Psoas muscle (tissue), 8 donors: Measurements from ENCODE around the gene PRKN. TPM values are rescaled to one million over a fixed set of nuclear protein-coding genes. Genes with fewer than 3 reads are reported as not detected.

Experiments used
- ATAC-seq, 4 donors: fragments of 200-7000 bp; cut with Tn5 transposase; one replicate each; pipeline ENCODE4 v1.9.1; 2020; ENCODE audit warnings: moderate library complexity in 3 of 4, mild to moderate bottlenecking in 2 of 4
- DNase-seq, 2 donors: peaks; one replicate each; pipeline ENCODE4 v3.0.0-alpha.2; 2020
- H3K27ac ChIP-seq: fragments of 200-600 bp; one replicate; pipeline ENCODE4 v1.8.0; 2022
- H3K27me3 ChIP-seq, 3 donors: fragments of 200-600 bp in 1 of 3; one replicate each; pipeline versions ENCODE4 v1.6.1 to v1.8.0; 2013 to 2022; ENCODE audit warnings: low read length in 2 of 3, mild to moderate bottlenecking in 2 of 3, moderate library complexity in 1 of 3; ENCODE audit not compliant: insufficient read depth in 3 of 3
- H3K36me3 ChIP-seq, 2 donors: fragments of 200-600 bp in 1 of 2; one replicate each; pipeline versions ENCODE4 v1.6.1 to v1.8.0; 2013 to 2022; ENCODE audit warnings: low read depth in 1 of 2, mild to moderate bottlenecking in 1 of 2, moderate library complexity in 1 of 2; ENCODE audit not compliant: insufficient read depth in 1 of 2
- H3K4me1 ChIP-seq: fragments of 200-600 bp; one replicate; pipeline ENCODE4 v1.8.0; 2022
- H3K4me3 ChIP-seq: fragments of 200-600 bp; one replicate; pipeline ENCODE4 v1.8.0; 2022; ENCODE audit warnings: mild to moderate bottlenecking
- H3K9me3 ChIP-seq: fragments of 200-600 bp; one replicate; pipeline ENCODE4 v1.8.0; 2022
- WGBS, 3 donors: extraction: QIAGEN DNeasy Blood & Tissue Kit; methylation state at CpG; one replicate each; pipeline versions ENCODE4 v1.1.6 to v1.1.7; 2013; 5-methylcytosine and 5-hydroxymethylcytosine counted together
- intact Hi-C, 2 donors: fragments of 100-400 bp; cut with DNase I; formaldehyde crosslinking; loops; one replicate each; pipeline versions ENCODE4 v1.11.0 to v1.14.2; 2022
- polyA plus RNA-seq, 3 donors: library from polyadenylated mRNA; stranded (reverse); fragments of 200-250 nt; gene quantifications; one replicate each; pipeline ENCODE4 v1.2.3, GENCODE V29; 2013
- total RNA-seq, 4 donors: library from RNA; stranded (reverse); fragmentation: NEBNext Ultra II Directional in 2 of 4; extraction: Animal tissue kit (Norgen Biotek cat#: 25700) in 2 of 4; gene quantifications; one replicate each; pipeline versions ENCODE4 v1.2.1 to v1.2.4, GENCODE V29; 2021 to 2023
- TF ChIP-seq, protein P1 (sequence below): fragments of 200-600 bp; IDR thresholded peaks from one replicate; pipeline ENCODE4 v1.8.0; 2022; ENCODE audit warnings: antibody characterized with exemption
- donor health status: healthy with polysubstance abuse.
- donor health status: DM: no; HTN: no; CAD: no; lungs with moderate emphysema.
- donor health status: Bipolar disorder and iron deficiency.
- donor health status: healthy.
- donor health status: DM: yes; HTN: yes; CAD: no.
- donor health status: DM: no; HTN: no; CAD: no.
- donor health status: DM: no; HTN: no; CAD: no.
- donor health status: DM: yes; HTN: yes; CAD: no.

PRKN gene
- total and polyA plus RNA-seq, 7 donors = 1.5 to 19.5 (median 11.7) TPM

DNA sequence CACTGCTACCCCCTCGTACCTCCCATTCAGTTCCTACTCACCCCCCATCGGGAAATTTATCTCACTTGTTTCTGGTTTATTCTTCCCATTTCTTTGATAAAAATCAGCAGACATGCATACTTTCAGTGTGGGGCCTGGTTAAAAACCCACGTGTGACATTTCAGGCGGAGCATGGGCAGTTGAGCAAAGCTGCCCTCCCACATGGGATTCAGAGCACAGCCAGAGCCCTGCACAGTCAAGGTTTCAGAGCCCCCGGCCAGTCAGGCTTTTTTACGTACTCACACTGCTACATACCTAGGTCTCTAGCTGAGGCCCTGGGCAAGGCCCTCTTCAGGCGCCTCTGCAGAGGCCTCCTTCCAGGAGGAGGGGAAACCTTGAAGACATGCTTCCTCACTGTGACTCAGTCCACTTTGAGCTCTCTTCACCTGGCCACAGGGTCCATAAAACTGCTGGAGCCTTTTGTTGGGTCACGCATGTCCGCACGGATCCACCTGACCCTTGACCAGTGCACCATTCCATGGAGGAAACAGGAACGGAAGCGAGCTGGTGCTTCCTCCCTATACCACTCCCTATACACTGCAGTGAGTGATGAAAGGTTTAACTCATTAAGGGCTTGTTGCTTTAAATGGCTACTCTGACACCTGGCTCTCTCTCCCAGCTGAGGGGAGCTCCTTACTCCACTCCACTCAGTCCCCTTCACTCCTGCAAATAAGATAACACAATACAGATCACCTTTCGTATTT, 713.3 kb downstream of the PRKN start:
- no peaks in the 10 kb centered on the region for H3K27me3 ChIP-seq
- H3K36me3 ChIP-seq = no peaks in the 10 kb centered on the region
- intact Hi-C loops = no loop called here
- H3K4me3 ChIP-seq = no peak overlapping the region
- DNase-seq (no peak), ATAC-seq (no peak)
- H3K9me3 ChIP-seq = no peaks in the 10 kb centered on the region
- TF ChIP-seq, protein P1, sequence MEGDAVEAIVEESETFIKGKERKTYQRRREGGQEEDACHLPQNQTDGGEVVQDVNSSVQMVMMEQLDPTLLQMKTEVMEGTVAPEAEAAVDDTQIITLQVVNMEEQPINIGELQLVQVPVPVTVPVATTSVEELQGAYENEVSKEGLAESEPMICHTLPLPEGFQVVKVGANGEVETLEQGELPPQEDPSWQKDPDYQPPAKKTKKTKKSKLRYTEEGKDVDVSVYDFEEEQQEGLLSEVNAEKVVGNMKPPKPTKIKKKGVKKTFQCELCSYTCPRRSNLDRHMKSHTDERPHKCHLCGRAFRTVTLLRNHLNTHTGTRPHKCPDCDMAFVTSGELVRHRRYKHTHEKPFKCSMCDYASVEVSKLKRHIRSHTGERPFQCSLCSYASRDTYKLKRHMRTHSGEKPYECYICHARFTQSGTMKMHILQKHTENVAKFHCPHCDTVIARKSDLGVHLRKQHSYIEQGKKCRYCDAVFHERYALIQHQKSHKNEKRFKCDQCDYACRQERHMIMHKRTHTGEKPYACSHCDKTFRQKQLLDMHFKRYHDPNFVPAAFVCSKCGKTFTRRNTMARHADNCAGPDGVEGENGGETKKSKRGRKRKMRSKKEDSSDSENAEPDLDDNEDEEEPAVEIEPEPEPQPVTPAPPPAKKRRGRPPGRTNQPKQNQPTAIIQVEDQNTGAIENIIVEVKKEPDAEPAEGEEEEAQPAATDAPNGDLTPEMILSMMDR = no peak
- H3K4me1 ChIP-seq = no peaks in the 10 kb centered on the region
- no peak overlapping the region for H3K27ac ChIP-seq
- WGBS, 3 donors = 82 to 91% (median 88%) methylated on average over 13 of the region's 13 CpGs

DNA sequence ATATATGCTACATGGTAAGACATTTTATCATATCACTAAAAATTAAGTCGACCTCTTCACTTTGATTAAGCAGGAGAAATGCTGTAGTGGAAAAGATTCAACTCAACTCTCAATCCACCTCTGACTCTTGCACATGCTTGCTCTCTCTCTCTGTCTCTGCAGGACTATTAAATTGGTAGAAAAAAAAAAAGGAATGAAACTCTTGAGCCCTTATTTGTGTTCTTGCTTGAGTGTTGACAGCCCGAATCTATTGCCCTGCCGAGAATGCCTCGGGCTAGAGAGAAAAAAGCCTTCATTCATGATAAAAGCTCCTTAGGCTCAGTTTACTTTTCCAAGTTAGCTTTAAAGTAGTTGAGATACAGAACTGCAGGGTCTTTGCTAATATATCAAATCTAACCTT, 722.2 kb downstream of the PRKN start:
- H3K4me3 ChIP-seq = no peak overlapping the region
- TF ChIP-seq, protein P1 = no peak
- DNase-seq (no peak), ATAC-seq (no peak)
- H3K27me3 ChIP-seq = no peaks in the 10 kb centered on the region
- H3K27ac ChIP-seq = no peak overlapping the region
- WGBS, 3 donors = 74 to 75% (median 74%) methylated on average over 4 of the region's 4 CpGs
- intact Hi-C loops = no loop called here
- H3K36me3 ChIP-seq = no peaks in the 10 kb centered on the region
- no peaks in the 10 kb centered on the region for H3K4me1 ChIP-seq
- no peaks in the 10 kb centered on the region for H3K9me3 ChIP-seq

DNA sequence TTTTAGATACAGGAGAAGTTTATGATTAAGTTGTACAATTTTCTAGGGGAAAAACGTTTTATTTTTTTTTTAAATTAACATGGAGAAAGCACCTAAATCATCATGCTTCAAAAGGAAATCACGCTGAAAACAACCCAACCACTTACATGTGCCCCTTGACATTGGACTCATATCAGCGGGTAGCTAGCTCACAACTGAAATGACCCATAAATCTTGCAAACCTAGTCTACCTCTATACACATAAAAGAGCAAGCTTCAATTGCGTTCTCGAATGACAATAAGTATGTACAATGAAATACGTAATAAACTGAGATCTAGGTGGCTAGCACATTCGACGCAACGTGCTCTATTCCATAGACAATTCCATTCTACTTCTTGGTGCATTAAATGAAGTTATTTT, 730.8 kb downstream of the PRKN start:
- WGBS, 3 donors = 47 to 51% (median 50%) methylated on average over 9 of the region's 9 CpGs
- no peak for ATAC-seq
- no peaks in the 10 kb centered on the region for H3K36me3 ChIP-seq
- no peaks in the 10 kb centered on the region for H3K4me1 ChIP-seq
- H3K9me3 ChIP-seq = peaks cover 6% of the 10 kb centered on the region
- H3K27me3 ChIP-seq = no peaks in the 10 kb centered on the region
- no peak overlapping the region for H3K27ac ChIP-seq
- TF ChIP-seq, protein P1 = no peak
- no peak for DNase-seq
- H3K4me3 ChIP-seq = no peak overlapping the region
- intact Hi-C loops = no loop called here

DNA sequence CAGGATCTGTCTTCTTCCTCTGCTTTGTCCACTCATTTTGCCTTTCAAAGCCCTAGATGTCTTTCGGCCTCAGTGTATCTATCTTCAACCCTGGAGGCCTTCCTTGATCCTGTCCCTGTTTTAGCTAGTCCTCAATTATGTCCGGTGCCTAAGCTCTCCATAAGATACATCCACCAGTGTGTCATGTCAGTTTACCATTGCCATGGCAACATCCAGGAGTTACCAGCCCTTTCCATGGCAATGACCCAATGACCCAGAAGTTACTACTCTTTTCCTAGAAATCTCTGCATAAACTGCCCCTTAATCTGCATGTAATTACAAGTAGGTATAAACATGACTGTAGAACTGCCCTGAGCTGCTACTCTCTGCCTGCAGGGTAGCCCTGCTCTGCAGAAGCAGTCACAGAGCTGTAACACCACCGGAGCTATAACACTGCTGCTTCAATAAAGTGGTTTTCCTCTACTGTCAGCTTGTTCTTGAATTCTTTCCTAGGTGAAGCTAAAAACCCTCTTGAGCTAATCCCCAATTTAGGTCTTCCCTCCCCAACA, 741.6 kb downstream of the PRKN start:
- no peak overlapping the region for H3K27ac ChIP-seq
- H3K4me3 ChIP-seq = no peak overlapping the region
- 81 to 88% (median 87%) methylated on average over 3 of the region's 3 CpGs for WGBS, 3 donors
- TF ChIP-seq, protein P1 = no peak
- intact Hi-C loops = no loop called here
- H3K27me3 ChIP-seq = no peaks in the 10 kb centered on the region
- DNase-seq (no peak), ATAC-seq (no peak)
- no peaks in the 10 kb centered on the region for H3K4me1 ChIP-seq
- H3K9me3 ChIP-seq = peaks cover 5% of the 10 kb centered on the region
- no peaks in the 10 kb centered on the region for H3K36me3 ChIP-seq
